D721Med (cell line): ENCODE measurements around the gene ADIRF.

ENCODE experiments used
- DNase-seq: peaks from one replicate; pipeline ENCODE4 v3.0.0; 2011; ENCODE audit warnings: low spot score; ENCODE audit not compliant: insufficient read length
- FAIRE-seq: peaks from 2 replicates; lab custom pipeline; 2011; peaks lifted over from hg19 to GRCh38; lab: Jason Lieb, UNC
- CTCF ChIP-seq: IDR thresholded peaks from 2 replicates; pipeline ENCODE4 v1.5.1; 2012; ENCODE audit warnings: mild to moderate bottlenecking, control low read depth; ENCODE audit not compliant: insufficient read depth; ENCODE audit errors: missing control alignments

The ADIRF gene

GRCh38 chr10:86969421-86970041 is 1.2 kb downstream of the ADIRF start:
- FAIRE-seq (no peak), DNase-seq (no peak)
- TF ChIP-seq CTCF, result no peak

- FAIRE-seq (no peak), DNase-seq (no peak)
- TF ChIP-seq CTCF, result no peak
These were observed 2.1 kb downstream of the ADIRF start for GRCh38 chr10:86970162-86970981.

DNA sequence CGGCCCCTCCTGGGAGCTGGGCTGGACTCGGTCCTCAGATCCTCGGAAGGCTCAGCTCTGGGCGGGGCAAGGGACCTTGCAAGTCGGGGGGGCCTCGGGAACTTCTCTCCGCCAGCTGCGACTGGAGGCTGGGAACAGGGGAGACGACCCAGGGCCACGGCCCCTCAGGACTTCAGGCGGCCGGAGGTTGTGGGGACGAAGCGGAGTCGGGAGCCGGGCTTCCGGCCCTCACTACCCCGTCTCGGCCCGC is 2.6 kb downstream of the ADIRF start:
- FAIRE-seq, result no peak
- DNase-seq, result no peak
- TF ChIP-seq CTCF, result no peak

GRCh38 chr10:86971232-86971991 is 3.1 kb downstream of the ADIRF start:
- no peak for FAIRE-seq
- no peak for DNase-seq
- no peak for TF ChIP-seq CTCF

- FAIRE-seq (no peak), DNase-seq (no peak)
- TF ChIP-seq CTCF, result no peak
These were observed 4.5 kb downstream of the ADIRF start for GRCh38 chr10:86972613-86973380.

- no peak for TF ChIP-seq CTCF
- no peak for DNase-seq
- FAIRE-seq, result no peak
These were observed 6.2 kb downstream of the ADIRF start for GRCh38 chr10:86974484-86974883.
